ENCODE data around the gene CYSRT1. TPM values are rescaled to one million over a fixed set of nuclear protein-coding genes. Genes with fewer than 3 reads are reported as not detected.

CYSRT1 gene
- total RNA-seq, 1 experiment from 2014 or later = 1.3 TPM

- Histone ChIP-seq H3F3A (ENCODE audit: low read length, unreplicated experiment) (no peaks in the 10 kb centered on the region), H3K27me3 (ENCODE audit: low read length) (no peaks in the 10 kb centered on the region), H3K4me2 (ENCODE audit: low read length) (peak within 1 kb of the TSS; percentile 94), H3K36me3 (ENCODE audit: low read depth, low read length) (no peaks in the 10 kb centered on the region; the same call in 1 of the 2 replicates), H2AFZ (ENCODE audit: low read length) (peak within 1 kb of the TSS; percentile 82), H3K9me3 (ENCODE audit: low read length) (no peaks in the 10 kb centered on the region), H3K9ac (ENCODE audit: low read length) (peak within 1 kb of the TSS; percentile 91), H3K27ac (ENCODE audit: low read length) (no peak within 1 kb of the TSS), H3K9me2 (replicated peaks; ENCODE audit: low read length) (no peaks in the 10 kb centered on the region), H3K4me1 (ENCODE audit: insufficient read depth, low read length) (peaks cover 15% of the 10 kb centered on the region; the same call in 1 of the 2 replicates), H3K79me2 (ENCODE audit: low read length) (peaks cover 18% of the 10 kb centered on the region), H4K20me1 (ENCODE audit: low read length) (no peaks in the 10 kb centered on the region), H3K4me3 (ENCODE audit: low read length) (peak within 1 kb of the TSS; percentile 93)
- intact Hi-C loops (cut with micrococcal nuclease) = no loop called here
- BruUV-seq (replicated peaks) = no TSS peak
- ATAC-seq = peak; percentile 75
- POLR2A ChIA-PET (ENCODE audit: unreplicated experiment) = interaction anchor here (0.7 to 1.2 kb wide), 2 partner anchors 10 to 14 kb away, joined by 3 to 10 read pairs; partner anchors contain the start of gene TUBB4B
- TF ChIP-seq EZH2phosphoT487 (IDR thresholded peaks at IDR 0.05; ENCODE audit: borderline replicate concordance, low read length) (no peak), EZH2 (IDR thresholded peaks at IDR 0.05; ENCODE audit: low read length, unreplicated experiment) (no peak), CTCF (conservative IDR thresholded peaks at IDR 0.05; ENCODE audit: low read depth, low read length) (no peak)
- CTCF ChIA-PET = interaction anchor here (1.2 kb wide), 1 partner anchor 18 kb away, joined by 7 read pairs; no protein-coding TSS in a partner anchor
- DNase-seq = peak; percentile 84
Measured at GRCh38 chr9:137254624-137255447, 29.9 kb downstream of the CYSRT1 start, which contains the start of gene NELFB. NELFB (plus strand) TSS chr9:137255327.

DNA sequence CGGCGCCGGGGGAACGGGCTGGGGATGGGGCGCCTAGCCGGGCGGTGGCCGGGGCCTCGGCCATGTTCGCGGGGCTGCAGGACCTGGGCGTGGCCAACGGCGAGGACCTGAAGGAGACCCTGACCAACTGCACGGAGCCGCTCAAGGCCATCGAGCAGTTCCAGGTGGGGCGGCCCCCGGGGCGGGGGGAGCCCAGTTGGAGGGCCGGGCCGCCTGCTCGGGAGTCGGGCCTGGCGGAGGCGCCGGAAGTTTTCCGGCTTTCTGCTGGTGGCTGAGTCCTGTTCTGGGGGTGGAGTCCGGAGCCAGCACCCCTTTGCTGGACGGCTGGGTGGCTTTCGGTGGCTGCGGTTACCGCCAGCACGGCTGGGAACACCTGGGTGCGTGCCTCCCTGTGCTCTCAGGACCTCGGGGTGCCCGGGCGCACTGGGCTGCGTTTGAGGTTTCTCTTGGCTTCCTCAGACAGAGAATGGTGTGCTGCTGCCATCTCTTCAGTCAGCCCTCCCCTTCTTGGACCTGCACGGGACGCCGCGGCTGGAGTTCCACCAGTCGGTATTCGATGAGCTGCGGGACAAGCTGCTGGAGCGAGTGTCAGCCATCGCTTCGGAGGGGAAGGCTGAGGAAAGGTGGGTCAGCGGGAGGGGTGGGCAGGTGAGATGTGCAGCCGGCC is 30.6 kb downstream of the CYSRT1 start:
- H3K4me2 ChIP-seq (ENCODE audit: low read length) = peak overlapping the region; percentile 94
- H3K9ac ChIP-seq (ENCODE audit: low read length) = peak overlapping the region; percentile 91
- peaks cover 15% of the 10 kb centered on the region; the same call in 1 of the 2 replicates for H3K4me1 ChIP-seq (ENCODE audit: insufficient read depth, low read length)
- intact Hi-C loops (cut with micrococcal nuclease) = no loop called here
- no peaks in the 10 kb centered on the region for H3K9me2 ChIP-seq (replicated peaks; ENCODE audit: low read length)
- ChIA-PET CTCF (no interaction called here), POLR2A (ENCODE audit: unreplicated experiment) (no interaction called here)
- DNase-seq = peak; percentile 6
- no peak overlapping the region for H3K27ac ChIP-seq (ENCODE audit: low read length)
- TF ChIP-seq EZH2 (IDR thresholded peaks at IDR 0.05; ENCODE audit: low read length, unreplicated experiment) (no peak), CTCF (conservative IDR thresholded peaks at IDR 0.05; ENCODE audit: low read depth, low read length) (no peak), EZH2phosphoT487 (IDR thresholded peaks at IDR 0.05; ENCODE audit: borderline replicate concordance, low read length) (no peak)
- ATAC-seq = peak; percentile 55
- H3F3A ChIP-seq (ENCODE audit: low read length, unreplicated experiment) = no peaks in the 10 kb centered on the region
- H4K20me1 ChIP-seq (ENCODE audit: low read length) = no peaks in the 10 kb centered on the region
- H3K4me3 ChIP-seq (ENCODE audit: low read length) = peak overlapping the region; percentile 93
- no peaks in the 10 kb centered on the region; the same call in 1 of the 2 replicates for H3K36me3 ChIP-seq (ENCODE audit: low read depth, low read length)
- H3K9me3 ChIP-seq (ENCODE audit: low read length) = no peaks in the 10 kb centered on the region
- H3K79me2 ChIP-seq (ENCODE audit: low read length) = peaks cover 18% of the 10 kb centered on the region
- H3K27me3 ChIP-seq (ENCODE audit: low read length) = no peaks in the 10 kb centered on the region
- no TSS peak for BruUV-seq (replicated peaks)
- H2AFZ ChIP-seq (ENCODE audit: low read length) = peak overlapping the region; percentile 74
